Sigmoid colon (tissue), 7 donors: Measurements from ENCODE around the gene MAMSTR. TPM values are rescaled to one million over a fixed set of nuclear protein-coding genes. Genes with fewer than 3 reads are reported as not detected.
"Not testable (repeated sequence)": the region's sequence is repeated elsewhere in the genome, so short reads cannot be mapped to it uniquely, and the experiment has no call there.

ENCODE experiments used
- DNase-seq: peaks from one replicate; pipeline ENCODE4 v3.0.0-alpha.2; 2019
- H3K27ac ChIP-seq, 4 donors: fragments of 200-600 bp; sonication (generic); one replicate each; pipeline ENCODE4 v1.5.1; 2016 to 2019; ENCODE audit warnings: mild to moderate bottlenecking in 1 of 4
- H3K27me3 ChIP-seq, 3 donors: fragments of 200-600 bp; sonication (generic); one replicate each; pipeline ENCODE4 v1.5.1; 2019; ENCODE audit warnings: mild to moderate bottlenecking in 1 of 3
- H3K36me3 ChIP-seq, 4 donors: fragments of 200-600 bp; sonication (generic); one replicate each; pipeline ENCODE4 v1.5.1; 2016 to 2019
- H3K4me1 ChIP-seq, 4 donors: fragments of 200-600 bp; sonication (generic); one replicate each; pipeline ENCODE4 v1.5.1; 2017 to 2019
- H3K4me3 ChIP-seq, 4 donors: fragments of 200-600 bp; sonication (generic); one replicate each; pipeline ENCODE4 v1.5.1; 2017 to 2019; ENCODE audit warnings: mild to moderate bottlenecking in 2 of 4, moderate library complexity in 1 of 4
- H3K9me3 ChIP-seq, 4 donors: fragments of 200-600 bp in 3 of 4; sonication (generic) in 3 of 4; one replicate each; pipeline versions ENCODE4 v1.5.1 to v1.6.1; 2013 to 2019
- EP300 ChIP-seq, 4 donors: sonication (generic); formaldehyde crosslinking; IDR thresholded peaks; one replicate each; pipeline ENCODE4 v1.6.1; 2017; ENCODE audit warnings: antibody characterized with exemption in 4 of 4
- POLR2A ChIP-seq, 2 donors: fragments of 450-650 bp; IDR thresholded peaks; one replicate each; pipeline ENCODE4 v1.6.1; 2016; ENCODE audit warnings: antibody characterized with exemption in 2 of 2, mild to moderate bottlenecking in 2 of 2, moderate library complexity in 2 of 2
- POLR2AphosphoS5 ChIP-seq, 4 donors: sonication (generic); formaldehyde crosslinking; IDR thresholded peaks; one replicate each; pipeline ENCODE4 v1.6.1; 2017; ENCODE audit warnings: antibody characterized with exemption in 4 of 4
- WGBS, 2 donors: extraction: QIAGEN DNeasy Blood & Tissue Kit; methylation state at CpG; one replicate each; pipeline ENCODE4 v1.1.7; 2013; 5-methylcytosine and 5-hydroxymethylcytosine counted together
- intact Hi-C: fragments of 100-400 bp; cut with DNase I; formaldehyde crosslinking; loops from one replicate; pipeline ENCODE4 v1.15.1; 2023
- polyA plus RNA-seq, 3 donors: library from polyadenylated mRNA; stranded (reverse); fragments of 200-250 nt; gene quantifications; one replicate each; pipeline ENCODE4 v1.2.3, GENCODE V29; 2013
- total RNA-seq, 4 donors: library from RNA; depleted of rRNA; stranded (reverse); fragments of >200 nt; gene quantifications; one replicate each; pipeline ENCODE4 v1.1.0, GENCODE V29; 2016
- TF ChIP-seq, protein P1 (sequence below), 4 experiments: fragments of 450-650 bp in 3 of 4; fragments of 200-600 bp in 1 of 4; IDR thresholded peaks; one replicate each; pipeline ENCODE4 v1.5.1; 2016 to 2019; ENCODE audit warnings: antibody characterized with exemption in 4 of 4, mild to moderate bottlenecking in 3 of 4, moderate library complexity in 2 of 4
- donor health status: healthy with polysubstance abuse.
- donor health status: Bipolar disorder and iron deficiency.
- donor health status: healthy.

Gene MAMSTR, protein sequence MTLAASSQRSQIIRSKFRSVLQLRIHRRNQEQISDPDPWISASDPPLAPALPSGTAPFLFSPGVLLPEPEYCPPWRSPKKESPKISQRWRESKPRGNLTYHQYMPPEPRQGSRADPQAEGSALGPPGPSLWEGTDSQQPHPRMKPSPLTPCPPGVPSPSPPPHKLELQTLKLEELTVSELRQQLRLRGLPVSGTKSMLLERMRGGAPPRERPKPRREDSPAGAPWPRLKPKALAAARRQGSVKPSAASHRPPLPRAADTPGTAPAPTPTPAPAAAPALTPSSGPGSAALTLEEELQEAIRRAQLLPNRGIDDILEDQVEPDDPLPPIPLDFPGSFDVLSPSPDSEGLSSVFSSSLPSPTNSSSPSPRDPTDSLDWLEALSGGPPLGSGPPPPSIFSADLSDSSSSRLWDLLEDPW
- 1 to 10 TPM in 1 of 4 donors, under 1 TPM in 3; 0.82 to 1.8 (median 0.89) TPM for total RNA-seq
- polyA plus RNA-seq = 1 to 10 TPM in 1 of 3 donors, under 1 TPM in 1, not detected in 1; 0.69 to 1.0 TPM

DNA sequence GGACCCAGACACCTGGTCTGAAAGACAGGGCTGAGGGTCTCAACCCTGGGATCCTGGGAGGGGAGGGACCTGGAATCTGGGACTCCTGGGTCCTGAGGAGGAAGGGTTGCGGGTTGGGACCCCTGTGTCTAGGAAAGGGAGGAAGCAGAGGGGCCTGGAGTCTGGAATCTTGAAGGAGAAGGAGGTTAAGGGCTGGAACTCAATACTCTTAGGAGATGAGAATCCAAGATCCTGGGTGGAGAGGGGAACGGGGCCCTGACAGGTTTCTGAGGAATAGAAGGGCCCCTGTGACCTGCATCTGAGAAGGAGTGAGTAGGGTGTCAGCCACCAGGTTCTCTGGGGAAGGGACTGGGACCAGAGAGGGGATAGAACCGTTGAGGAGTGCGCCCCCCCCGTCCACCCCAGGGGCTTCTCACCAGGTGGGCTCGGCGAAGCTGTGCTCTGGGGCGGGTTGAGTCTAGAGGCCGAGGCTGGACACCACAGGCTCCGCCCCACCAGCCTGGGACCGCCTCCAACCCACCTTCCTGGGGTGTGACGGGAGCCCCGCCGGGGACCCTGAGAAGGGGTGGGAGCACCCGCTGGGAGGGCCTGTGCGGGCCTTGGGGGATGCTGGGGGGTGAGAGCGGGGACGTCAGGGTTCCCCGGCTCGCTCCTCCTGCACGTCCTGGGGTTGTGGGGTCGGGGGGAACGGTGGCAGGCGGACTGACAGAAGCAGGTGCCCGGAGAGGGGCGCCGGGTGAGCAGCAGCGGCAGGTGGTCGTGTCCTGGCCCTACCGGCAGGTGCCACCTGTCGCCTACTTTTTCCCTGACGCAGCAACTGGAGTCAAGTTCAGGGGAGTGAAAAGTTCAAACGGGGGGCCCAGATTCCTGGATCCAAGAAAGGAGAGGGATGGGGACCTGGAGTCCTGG lies at the start of gene MAMSTR:
Gene MAMSTR (minus strand): TSS at position 463 of the 909 bp plus-strand sequence. CDS start 694 bp downstream, outside the sequence.
- no peak for DNase-seq

DNA sequence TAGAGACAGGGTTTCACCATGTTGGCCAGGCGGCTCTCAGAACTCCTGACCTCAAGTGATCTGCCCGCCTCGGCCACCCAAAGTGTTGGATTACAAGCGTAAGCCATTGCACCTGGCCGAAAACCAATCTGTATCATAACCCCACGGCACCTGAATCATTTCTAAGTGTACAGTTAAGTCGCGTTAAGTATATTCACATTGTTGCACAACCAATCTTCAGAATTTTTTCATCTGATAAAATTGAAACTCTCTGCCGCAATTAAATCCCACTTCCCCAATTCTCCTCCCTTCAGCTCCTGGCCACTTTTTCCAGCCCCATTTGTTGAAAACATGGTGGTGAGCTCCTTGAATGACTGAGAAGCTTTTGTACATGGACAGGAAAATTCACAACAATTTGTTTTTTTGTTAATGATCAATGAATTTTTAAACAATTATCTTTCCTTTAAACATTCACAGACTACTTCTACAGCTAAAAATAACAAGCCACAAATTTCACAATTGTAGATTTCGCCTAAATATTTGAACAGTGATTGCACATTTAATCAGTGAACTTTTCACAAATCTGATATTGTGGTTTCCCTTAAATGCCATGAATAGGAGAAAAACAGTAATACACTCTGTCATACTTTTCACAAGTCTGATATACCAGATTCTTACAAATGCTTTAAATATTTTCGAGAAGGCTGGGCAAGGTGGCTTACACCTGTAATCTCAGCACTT lies 49.6 kb upstream of the MAMSTR start:
- WGBS, 2 donors = 80 to 84% methylated on average over 11 of the region's 11 CpGs
- TF ChIP-seq POLR2A (IDR thresholded peaks at IDR 0.05) = no peak
- TF ChIP-seq, protein P1, sequence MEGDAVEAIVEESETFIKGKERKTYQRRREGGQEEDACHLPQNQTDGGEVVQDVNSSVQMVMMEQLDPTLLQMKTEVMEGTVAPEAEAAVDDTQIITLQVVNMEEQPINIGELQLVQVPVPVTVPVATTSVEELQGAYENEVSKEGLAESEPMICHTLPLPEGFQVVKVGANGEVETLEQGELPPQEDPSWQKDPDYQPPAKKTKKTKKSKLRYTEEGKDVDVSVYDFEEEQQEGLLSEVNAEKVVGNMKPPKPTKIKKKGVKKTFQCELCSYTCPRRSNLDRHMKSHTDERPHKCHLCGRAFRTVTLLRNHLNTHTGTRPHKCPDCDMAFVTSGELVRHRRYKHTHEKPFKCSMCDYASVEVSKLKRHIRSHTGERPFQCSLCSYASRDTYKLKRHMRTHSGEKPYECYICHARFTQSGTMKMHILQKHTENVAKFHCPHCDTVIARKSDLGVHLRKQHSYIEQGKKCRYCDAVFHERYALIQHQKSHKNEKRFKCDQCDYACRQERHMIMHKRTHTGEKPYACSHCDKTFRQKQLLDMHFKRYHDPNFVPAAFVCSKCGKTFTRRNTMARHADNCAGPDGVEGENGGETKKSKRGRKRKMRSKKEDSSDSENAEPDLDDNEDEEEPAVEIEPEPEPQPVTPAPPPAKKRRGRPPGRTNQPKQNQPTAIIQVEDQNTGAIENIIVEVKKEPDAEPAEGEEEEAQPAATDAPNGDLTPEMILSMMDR (IDR thresholded peaks at IDR 0.05) = no peak
- no peak for TF ChIP-seq POLR2AphosphoS5 (IDR thresholded peaks at IDR 0.05)
- TF ChIP-seq EP300 (IDR thresholded peaks at IDR 0.05) = no peak
- no peak for DNase-seq
- Histone ChIP-seq H3K9me3 (no peaks in the 10 kb centered on the region), H3K27ac (no peak overlapping the region), H3K27me3 (peaks cover 0 to 3% (median 0%) of the 10 kb centered on the region in 3 donors), H3K4me3 (no peak overlapping the region), H3K36me3 (no peaks in the 10 kb centered on the region), H3K4me1 (no peaks in the 10 kb centered on the region)
- intact Hi-C loops = no loop called here

More for the DNA sequence above, at the start of gene MAMSTR:
- Histone ChIP-seq H3K36me3 (no peaks in the 10 kb centered on the region), H3K27me3 (no peaks in the 10 kb centered on the region), H3K4me1 (peaks cover 0 to 55% (median 38%) of the 10 kb centered on the region in 4 donors), H3K27ac (peak within 1 kb of the TSS; percentile 88 to 92 (median 90)), H3K4me3 (peak within 1 kb of the TSS in 3 of 4 donors; percentile 52 to 64 (median 58)), H3K9me3 (no peaks in the 10 kb centered on the region)
- TF ChIP-seq, protein P1 (IDR thresholded peaks at IDR 0.05) = no peak
- TF ChIP-seq EP300 (IDR thresholded peaks at IDR 0.05) (no peak), POLR2AphosphoS5 (IDR thresholded peaks at IDR 0.05) (no peak), POLR2A (IDR thresholded peaks at IDR 0.05) (no peak)
- intact Hi-C loops = no loop called here
- 67 to 76% methylated on average over 33 of the region's 33 CpGs for WGBS, 2 donors

DNA sequence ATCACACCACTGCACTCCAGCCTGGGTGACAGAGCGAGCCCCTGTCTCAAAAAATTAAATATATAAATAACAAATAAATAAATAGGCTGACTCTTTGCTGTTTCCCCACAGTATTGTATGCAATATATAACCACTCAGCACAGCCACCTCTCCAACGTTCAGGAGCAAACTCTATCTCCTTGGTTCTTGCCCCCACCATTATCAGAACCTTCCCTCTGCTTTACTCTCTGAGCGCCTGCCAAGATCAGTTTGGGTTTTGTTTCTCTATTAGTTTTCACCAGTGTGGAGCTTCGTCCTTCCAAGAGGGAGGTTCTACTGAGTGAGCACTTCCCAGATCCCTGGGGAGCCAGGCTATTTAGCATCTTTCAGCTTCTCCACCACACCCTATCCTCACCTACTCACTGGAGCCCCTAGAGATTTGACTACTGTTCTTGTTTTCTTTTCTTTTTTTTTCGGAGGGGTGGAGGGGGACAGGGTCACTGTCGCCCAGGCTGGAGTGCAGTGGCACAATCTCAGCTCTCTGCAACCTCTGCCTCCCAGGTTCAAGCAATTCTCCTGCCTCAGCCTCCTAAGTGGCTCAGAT lies 48.7 kb upstream of the MAMSTR start:
- H3K27ac ChIP-seq, H3K4me3 ChIP-seq, H3K27me3 ChIP-seq, H3K36me3 ChIP-seq, intact Hi-C loops, DNase-seq, H3K9me3 ChIP-seq, H3K4me1 ChIP-seq: not testable (repeated sequence)
- WGBS, 2 donors = 43 to 55% methylated on average over 6 of the region's 6 CpGs

DNA sequence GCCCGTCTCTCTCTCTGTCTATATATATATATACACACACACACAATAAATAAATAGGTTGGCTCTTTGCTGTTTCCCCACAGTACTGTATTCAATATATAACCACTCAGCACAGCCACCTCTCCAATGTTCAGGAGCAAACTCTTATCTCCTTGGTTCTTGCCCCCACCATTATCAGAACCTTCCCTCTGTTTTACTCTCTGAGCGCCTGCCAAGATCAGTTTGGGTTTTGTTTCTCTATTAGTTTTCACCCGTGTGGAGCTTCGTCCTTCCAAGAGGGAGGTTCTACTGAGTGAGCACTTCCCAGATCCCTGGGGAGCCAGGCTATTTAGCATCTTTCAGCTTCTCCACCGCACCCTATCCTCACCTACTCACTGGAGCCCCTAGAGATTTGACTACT lies 46.3 kb upstream of the MAMSTR start:
- DNase-seq, H3K4me1 ChIP-seq, H3K4me3 ChIP-seq, H3K9me3 ChIP-seq, H3K27ac ChIP-seq, intact Hi-C loops, H3K36me3 ChIP-seq, H3K27me3 ChIP-seq: not testable (repeated sequence)
- 20 to 53% methylated on average over 5 of the region's 5 CpGs for WGBS, 2 donors

DNA sequence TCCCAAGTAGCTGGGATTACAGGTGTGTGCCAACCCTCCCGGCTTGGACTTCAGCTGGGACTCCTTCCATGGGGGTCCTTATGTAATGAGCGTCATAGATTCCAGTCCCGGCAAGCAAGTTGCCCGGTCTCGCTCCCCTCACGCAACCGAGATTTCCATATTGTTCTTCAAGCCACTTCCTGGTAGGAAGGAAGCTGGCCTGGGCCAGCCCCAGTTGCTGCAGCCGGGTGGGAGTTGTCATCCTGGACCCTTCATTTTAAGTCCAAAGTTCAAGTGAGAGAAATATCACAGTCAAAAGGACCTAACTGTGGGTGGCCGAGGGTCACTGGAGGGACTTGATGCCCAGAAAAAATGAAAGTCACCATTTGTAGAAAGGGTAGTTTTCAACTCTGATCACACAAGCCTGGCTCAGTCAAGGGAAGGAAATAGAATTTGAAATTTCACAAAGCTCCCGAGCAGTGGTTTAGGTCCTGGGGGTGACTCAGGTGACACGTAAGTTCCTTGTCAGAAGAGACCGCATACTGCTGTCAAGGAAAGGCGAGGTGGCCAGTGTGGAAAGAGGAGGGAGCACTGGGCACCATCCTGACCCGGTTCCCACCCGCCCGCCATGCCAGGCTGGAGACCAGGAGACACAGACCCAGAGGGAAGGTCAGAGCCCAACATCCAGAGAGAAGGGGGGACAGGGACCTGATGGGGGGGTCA lies 41.1 kb upstream of the MAMSTR start:
- Histone ChIP-seq H3K4me3 (no peak overlapping the region), H3K9me3 (no peaks in the 10 kb centered on the region), H3K4me1 (no peaks in the 10 kb centered on the region), H3K27ac (peak overlapping the region in 1 of 4 donors; percentile 42), H3K36me3 (no peaks in the 10 kb centered on the region), H3K27me3 (peaks cover 0 to 6% (median 0%) of the 10 kb centered on the region in 3 donors)
- no peak for TF ChIP-seq POLR2A (IDR thresholded peaks at IDR 0.05)
- no peak for DNase-seq
- 47 to 54% methylated on average over 16 of the region's 16 CpGs for WGBS, 2 donors
- intact Hi-C loops = no loop called here
